GM13977 (cell line): ENCODE results near the gene UQCRC1.

ENCODE experiments used
- DNase-seq: peaks from one replicate; pipeline ENCODE4 v3.0.0; 2012; ENCODE audit warnings: low spot score
- in situ Hi-C: fragments of 300-500 bp; cut with MboI; formaldehyde crosslinking; loops from one replicate; pipeline ENCODE4 v1.12.0; 2022; ENCODE audit warnings: low sequenced_read_pairs, low pct_unique_long_range_greater_than_20kb, mixed read lengths, inconsistent platforms; ENCODE audit not compliant: unreplicated experiment
- TF ChIP-seq, protein P1 (sequence below): IDR thresholded peaks from 2 replicates; pipeline ENCODE4 v1.5.1; 2012; ENCODE audit warnings: mild to moderate bottlenecking, control low read depth; ENCODE audit not compliant: insufficient read depth; ENCODE audit errors: extremely low read depth, missing control alignments

Gene UQCRC1

DNA sequence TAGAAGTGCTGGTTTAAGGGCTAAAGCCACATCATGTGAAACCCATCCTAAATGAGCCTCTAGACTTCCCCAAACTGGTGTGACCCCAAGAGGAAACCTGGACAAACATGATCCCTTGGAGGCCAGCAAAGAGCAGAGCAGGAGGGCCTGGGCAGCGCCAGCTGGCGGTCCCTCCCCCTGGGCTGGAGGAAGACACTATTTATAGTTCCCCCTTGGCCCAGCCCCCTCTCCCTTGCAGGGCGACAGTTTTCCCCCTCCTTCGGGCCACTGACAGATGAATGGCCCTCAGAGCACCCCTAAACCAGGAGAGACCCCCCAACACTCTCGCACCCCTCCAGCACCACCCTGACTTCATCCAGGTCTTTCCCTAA is 48.8 kb downstream of the UQCRC1 start:
- DNase-seq, result no peak
- in situ Hi-C loops, result no loop called here
- TF ChIP-seq, protein P1, sequence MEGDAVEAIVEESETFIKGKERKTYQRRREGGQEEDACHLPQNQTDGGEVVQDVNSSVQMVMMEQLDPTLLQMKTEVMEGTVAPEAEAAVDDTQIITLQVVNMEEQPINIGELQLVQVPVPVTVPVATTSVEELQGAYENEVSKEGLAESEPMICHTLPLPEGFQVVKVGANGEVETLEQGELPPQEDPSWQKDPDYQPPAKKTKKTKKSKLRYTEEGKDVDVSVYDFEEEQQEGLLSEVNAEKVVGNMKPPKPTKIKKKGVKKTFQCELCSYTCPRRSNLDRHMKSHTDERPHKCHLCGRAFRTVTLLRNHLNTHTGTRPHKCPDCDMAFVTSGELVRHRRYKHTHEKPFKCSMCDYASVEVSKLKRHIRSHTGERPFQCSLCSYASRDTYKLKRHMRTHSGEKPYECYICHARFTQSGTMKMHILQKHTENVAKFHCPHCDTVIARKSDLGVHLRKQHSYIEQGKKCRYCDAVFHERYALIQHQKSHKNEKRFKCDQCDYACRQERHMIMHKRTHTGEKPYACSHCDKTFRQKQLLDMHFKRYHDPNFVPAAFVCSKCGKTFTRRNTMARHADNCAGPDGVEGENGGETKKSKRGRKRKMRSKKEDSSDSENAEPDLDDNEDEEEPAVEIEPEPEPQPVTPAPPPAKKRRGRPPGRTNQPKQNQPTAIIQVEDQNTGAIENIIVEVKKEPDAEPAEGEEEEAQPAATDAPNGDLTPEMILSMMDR, result no peak

DNA sequence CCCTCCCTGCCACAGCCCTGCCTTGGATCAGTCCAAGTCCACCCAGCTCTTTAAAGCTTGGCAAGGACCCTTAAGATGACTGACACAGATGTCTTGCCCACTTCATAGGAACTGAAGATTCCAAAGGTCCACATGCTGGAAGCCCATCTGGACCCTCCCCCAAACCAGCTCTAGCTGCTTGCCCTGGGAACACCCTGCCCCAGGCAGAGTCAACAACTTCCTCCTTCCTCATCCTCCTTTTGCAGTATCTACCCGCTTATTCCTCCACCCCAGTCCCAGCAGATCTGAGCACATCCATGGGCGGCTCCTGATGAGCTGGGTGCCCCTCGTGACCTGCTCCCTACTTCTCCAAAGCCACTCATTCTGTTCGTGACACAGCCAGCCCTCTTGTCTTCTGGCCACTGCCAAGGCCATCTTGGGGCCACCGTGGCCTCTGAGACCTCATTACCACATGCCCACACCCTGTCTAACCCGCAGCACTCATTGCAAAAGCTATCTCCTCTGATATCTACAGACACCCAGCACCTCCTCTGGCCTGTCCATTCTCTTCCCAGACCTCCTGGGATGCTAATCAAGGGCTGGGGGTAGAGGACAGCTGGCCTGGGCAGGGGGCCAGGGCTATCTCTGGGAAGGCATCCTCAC is 50.8 kb downstream of the UQCRC1 start:
- TF ChIP-seq, protein P1, result no peak
- in situ Hi-C loops, result no loop called here
- no peak for DNase-seq

DNA sequence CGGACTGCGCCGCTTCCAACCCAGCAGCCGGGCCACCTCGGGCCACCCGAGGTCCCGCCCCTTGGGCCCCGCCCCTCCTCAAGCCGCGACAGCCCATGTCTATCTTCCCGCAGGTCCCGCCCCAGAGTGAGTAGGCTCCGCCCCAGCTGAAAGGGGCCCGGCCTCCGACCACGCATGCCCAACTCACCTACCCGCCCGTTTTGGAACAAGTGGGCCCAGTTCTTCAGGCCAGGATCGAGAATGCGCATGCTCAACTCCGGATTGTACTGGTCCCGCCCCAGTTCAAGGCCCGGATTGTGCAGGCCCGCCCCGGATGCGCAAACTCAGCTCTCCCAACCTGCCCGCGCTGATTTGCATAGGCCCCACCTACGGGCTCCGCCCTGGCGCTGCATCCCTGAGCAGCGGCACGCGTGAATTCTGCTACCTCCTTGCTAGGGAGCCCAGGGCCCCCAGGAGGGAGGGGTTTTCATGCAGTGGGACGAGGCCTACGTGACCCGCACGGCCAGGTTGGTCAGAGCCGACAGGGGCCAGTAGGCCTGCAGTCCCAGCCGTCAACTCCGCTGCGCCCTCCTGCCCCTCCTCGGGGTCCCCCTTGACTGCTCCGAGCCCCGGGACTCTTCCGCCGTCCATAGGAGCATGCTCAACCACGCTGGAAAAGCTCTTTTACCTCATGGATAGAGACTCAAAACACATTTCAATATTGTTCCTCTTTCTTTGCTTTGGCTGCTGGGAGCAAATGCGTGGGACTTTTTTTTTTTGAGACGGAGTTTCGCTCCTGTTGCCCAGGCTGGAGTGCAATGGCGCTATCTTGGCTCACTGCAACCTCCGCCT is 52.4 kb downstream of the UQCRC1 start, which contains the start of gene PFKFB4:
Gene PFKFB4 (minus strand): TSS at position 8 of the 831 bp plus-strand sequence. CDS start 26 bp downstream, outside the sequence.
- in situ Hi-C loops, result no loop called here
- TF ChIP-seq, protein P1, result no peak
- peak; percentile 98 for DNase-seq

DNA sequence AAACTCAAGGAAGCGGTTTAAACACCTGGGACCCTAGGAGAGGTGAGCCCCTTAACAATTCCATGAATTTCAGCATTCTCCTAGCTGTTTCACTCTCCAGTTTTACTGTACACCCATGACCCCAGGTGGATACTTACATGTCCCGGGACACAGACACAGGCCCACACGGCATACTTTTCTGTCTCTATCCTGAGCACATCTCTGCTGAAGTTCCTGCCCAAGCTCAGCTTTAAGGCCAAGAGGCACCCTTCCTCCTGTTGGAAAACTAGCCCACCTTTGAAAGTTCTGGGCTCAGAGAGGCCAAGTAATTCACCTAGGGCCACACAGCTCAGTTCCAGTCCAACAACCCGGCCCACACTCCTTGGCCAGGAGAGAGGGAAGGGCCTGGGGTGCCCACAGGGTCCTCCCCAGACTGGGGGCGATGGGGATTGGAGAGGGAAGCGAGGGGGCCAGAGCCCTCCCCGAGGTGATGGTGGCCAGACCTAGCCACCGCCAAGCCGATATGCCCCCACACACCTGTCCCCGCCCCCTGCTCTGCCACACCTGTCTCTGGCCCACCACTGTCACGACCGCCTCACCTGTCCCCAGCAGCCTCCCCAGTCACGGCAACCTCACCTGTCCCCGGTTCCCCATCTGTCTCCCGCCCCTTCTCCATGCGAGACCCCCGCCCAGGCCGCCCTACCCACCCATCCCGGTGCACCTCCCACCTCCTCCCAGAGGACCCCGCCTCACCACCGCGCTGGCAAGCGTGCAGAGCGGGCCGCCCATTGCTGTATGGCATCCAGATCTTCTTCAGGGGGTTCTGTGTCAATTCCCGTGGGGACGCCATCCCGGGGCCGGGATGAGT is 53.3 kb downstream of the UQCRC1 start:
- in situ Hi-C loops, result no loop called here
- peak; percentile 25 for DNase-seq
- TF ChIP-seq, protein P1, result no peak

DNA sequence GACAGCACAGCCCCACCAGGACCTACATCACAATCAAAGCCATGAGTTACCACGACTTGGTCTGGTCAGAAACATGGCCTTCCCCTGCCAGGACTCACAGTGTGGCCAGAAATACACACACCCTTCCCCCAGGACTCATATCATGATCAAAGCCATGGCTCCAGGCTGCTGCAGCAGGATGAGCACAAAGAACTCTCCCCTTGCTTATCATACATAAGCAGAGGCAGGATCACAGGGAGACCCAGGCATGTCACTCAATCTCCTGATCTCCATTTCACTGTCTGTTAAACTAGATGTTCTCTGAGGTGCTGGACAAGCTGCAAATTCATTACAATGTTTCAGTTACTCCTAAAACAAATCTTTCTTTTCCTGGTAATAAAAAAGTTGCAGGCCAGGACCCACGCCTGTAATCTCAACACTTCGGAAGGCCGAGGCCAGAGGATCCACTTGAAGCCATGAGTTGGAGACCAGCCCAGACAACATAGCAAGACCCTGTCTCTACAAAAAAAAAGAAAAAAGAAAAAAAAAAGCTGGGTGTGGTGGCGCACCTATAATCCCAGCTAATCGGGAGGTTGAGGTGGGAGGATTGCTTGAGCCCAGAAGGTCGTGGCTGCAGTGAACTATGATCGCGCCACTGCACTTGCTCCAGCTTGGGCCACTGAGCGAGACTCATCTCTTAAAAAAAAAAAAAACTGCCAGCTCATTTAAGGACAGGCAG is 54.1 kb downstream of the UQCRC1 start:
- DNase-seq, result no peak
- in situ Hi-C loops, result no loop called here
- TF ChIP-seq, protein P1, result no peak
